T-helper 17 cell (primary cell): Measurements from ENCODE around the gene STAT6. TPM values are rescaled to one million over a fixed set of nuclear protein-coding genes. Genes with fewer than 3 reads are reported as not detected.
"Not testable (repeated sequence)": the region's sequence is repeated elsewhere in the genome, so short reads cannot be mapped to it uniquely, and the experiment has no call there.

ENCODE experiments used
- ATAC-seq: fragments of 150-1000 bp; cut with Tn5 transposase; 2 replicates; pipeline ENCODE4 v1.10.0; 2021; ENCODE audit warnings: mild to moderate bottlenecking, moderate library complexity
- DNase-seq, 3 donors: peaks; one replicate each; pipeline versions ENCODE4 v3.0.0 to v3.0.0-alpha.2; 2020 to 2021
- H3K9me3 ChIP-seq: one replicate; pipeline ENCODE4 v1.7.0; 2013; ENCODE audit warnings: low read length, mild to moderate bottlenecking; ENCODE audit not compliant: control insufficient read depth, poor library complexity, severe bottlenecking
- H3K27ac Mint-ChIP-seq: one replicate; pipeline ENCODE4 v1.8.0; 2022; ENCODE audit warnings: mild to moderate bottlenecking, moderate library complexity, mixed read lengths
- H3K27me3 Mint-ChIP-seq: one replicate; pipeline ENCODE4 v1.8.0; 2022; ENCODE audit warnings: mixed read lengths
- H3K36me3 Mint-ChIP-seq: one replicate; pipeline ENCODE4 v1.8.0; 2022; ENCODE audit warnings: low read depth, mixed read lengths
- H3K4me1 Mint-ChIP-seq: one replicate; pipeline ENCODE4 v1.8.0; 2022; ENCODE audit warnings: mild to moderate bottlenecking, mixed read lengths
- H3K4me3 Mint-ChIP-seq: one replicate; pipeline ENCODE4 v1.8.0; 2022; ENCODE audit warnings: mild to moderate bottlenecking, moderate library complexity, mixed read lengths
- total RNA-seq, 4 donors: library from RNA in 2 of 4; stranded (reverse) in 2 of 4; gene quantifications; one replicate each; pipeline ENCODE4 v1.2.3 and lab custom pipeline; 2022 to 2026

STAT6 gene
- total RNA-seq, 2 donors from 2014 or later: 205 to 253 TPM

DNA sequence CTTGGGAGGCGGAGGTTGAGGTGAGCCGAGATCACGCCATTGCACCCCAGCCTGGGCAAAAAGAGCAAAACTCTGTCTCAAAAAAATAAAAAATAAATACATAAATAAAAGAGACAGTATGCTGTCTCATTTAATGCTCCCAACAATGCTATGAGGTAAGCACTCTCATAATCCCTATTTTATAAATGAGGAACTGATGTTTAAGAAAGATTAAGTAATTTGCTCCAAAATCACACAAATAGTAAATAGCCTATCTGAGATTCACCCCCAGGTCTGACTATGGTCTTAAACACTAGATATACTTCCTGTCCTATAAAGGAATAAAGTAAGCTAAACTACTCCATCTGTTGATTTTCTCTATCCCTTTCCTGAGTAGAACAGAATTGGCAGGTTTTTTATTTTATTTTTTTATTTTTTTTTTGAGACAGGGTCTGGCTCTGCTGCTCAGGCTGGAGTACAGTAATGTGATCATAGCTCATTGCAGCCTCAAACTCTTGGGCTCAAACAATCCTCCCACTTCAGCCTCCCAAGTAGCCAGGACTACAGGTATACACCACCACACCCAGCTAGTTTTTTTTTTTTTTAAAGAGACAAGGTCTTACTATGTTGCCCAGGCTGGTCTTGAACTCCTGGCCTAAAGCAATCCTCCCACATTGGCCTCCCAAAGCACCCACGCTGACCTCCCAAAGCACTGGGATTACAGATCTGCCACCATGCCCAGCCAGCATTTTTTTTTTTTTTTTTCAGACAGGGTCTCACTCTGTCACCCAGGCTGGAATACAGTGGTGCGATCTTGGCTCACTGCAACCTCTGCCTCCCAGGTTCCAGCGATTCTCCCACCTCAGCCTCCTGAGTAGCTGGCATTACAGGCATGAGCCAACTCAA lies 37.4 kb downstream of the STAT6 start:
- not testable (repeated sequence) for H3K27me3 Mint-ChIP-seq, H3K9me3 ChIP-seq, ATAC-seq, H3K4me3 Mint-ChIP-seq, DNase-seq, H3K36me3 Mint-ChIP-seq
- Mint-ChIP-seq H3K4me1 (peaks cover 21% of the 10 kb centered on the region), H3K27ac (peak overlapping the region; percentile 59)

DNA sequence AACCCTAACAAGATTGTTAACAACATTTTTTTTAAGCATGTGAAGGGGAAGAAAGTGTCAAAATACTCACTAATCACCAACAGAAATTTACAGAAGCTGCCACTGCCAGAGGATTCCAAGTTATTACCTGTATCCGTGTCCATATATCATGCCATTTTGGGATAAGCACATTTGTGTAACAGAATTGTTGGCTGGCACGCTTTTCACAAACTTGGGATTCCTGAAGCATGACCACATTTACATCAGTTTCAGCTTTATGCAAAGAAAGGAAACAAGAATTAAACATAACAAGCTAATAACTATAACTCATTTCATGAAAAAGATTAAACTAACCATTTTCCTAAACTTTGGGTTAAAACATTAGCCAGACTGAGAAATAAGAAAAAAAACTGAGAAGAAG lies 38.5 kb downstream of the STAT6 start:
- ATAC-seq (no peak), DNase-seq (no peak)
- H3K9me3 ChIP-seq: no peaks in the 10 kb centered on the region
- Mint-ChIP-seq H3K27me3 (no peaks in the 10 kb centered on the region), H3K27ac (no peak overlapping the region), H3K36me3 (peaks cover 3% of the 10 kb centered on the region), H3K4me1 (peaks cover 13% of the 10 kb centered on the region), H3K4me3 (no peak overlapping the region)

DNA sequence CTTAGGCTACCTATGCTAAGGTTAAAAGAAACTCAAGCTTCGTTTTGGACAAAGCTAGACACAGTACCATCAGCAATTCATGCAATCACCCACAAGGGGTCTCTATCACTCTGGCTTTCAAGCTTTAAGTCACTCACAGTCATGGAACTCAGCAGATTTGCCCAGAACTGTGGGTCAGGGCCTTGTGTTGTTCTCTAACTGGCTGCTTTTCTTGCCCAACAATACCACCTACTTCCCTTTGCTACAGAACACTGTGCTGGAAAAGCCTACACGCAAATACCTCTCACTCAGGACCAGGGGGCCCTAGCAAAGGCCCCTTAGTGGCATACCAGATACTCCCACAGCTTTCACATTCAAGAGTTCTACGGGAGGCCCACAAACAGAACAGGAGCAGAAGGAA lies 41.6 kb downstream of the STAT6 start:
- Mint-ChIP-seq H3K4me3 (peak overlapping the region; percentile 25), H3K36me3 (peaks cover 3% of the 10 kb centered on the region), H3K27ac (peak overlapping the region; percentile 86), H3K4me1 (peaks cover 14% of the 10 kb centered on the region), H3K27me3 (no peaks in the 10 kb centered on the region)
- DNase-seq (peak in 2 of 3 donors; percentile 29 to 44), ATAC-seq (peak; percentile 100)
- no peaks in the 10 kb centered on the region for H3K9me3 ChIP-seq

DNA sequence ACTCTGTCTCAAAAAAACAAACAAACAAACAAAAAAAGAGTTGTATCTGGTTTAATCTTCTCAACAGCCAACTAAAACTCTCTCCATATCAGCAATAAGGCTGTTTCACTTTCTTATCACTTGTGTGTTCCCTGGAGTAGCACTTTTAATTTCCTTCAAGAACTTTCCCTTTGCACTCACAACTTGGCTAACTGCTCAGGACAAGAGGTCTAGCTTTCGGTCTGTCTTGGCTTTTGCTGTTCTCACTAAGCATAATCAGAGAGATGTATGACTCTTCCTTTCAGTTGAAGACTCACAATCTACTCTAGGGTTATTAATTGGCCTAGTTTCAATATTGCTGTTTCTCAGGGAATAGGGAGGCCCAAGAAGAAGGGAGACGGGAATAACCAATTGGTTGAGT lies 44.9 kb downstream of the STAT6 start:
- ATAC-seq (no peak), DNase-seq (no peak)
- Mint-ChIP-seq H3K4me1 (peaks cover 16% of the 10 kb centered on the region), H3K27me3 (no peaks in the 10 kb centered on the region), H3K36me3 (peaks cover 3% of the 10 kb centered on the region), H3K4me3 (no peak overlapping the region), H3K27ac (peak overlapping the region; percentile 94)
- H3K9me3 ChIP-seq: no peaks in the 10 kb centered on the region

DNA sequence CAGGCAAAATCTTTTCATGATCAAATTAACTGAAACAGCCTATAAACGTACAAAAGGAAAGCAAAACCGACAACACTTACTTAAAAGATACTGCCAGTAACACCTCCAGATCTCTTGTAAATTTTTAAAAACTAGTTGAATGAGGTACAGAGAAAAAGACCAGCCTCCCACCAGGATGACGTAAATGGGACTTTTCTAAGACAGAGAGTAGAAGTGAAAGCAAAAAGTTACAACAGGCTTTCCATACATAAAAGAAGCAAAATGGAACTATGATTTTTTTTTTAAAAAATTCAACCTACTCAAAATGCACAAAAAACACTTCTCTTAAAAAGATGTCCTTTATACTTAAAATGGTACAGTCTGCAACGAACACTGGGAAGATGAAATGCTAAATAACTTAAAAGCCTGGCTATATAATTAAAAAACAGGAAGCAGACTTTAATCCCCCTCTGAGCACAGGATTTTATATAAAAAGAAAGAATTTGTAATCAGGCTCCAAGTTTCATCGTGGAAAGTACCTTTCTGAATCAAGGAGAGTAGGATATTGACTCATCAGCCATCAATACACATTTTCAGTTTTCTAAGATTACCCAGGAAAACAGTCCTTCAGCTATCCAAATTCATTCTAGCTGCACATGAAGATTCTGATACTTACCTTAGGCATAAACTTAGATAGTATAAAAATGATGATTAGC lies 47.0 kb downstream of the STAT6 start:
- H3K27me3 Mint-ChIP-seq: no peaks in the 10 kb centered on the region
- DNase-seq (no peak), ATAC-seq (peak; percentile 97)
- H3K4me1 Mint-ChIP-seq: peaks cover 8% of the 10 kb centered on the region
- peak overlapping the region; percentile 94 for H3K27ac Mint-ChIP-seq
- H3K36me3 Mint-ChIP-seq: peaks cover 3% of the 10 kb centered on the region
- no peaks in the 10 kb centered on the region for H3K9me3 ChIP-seq
- H3K4me3 Mint-ChIP-seq: peak overlapping the region; percentile 78

DNA sequence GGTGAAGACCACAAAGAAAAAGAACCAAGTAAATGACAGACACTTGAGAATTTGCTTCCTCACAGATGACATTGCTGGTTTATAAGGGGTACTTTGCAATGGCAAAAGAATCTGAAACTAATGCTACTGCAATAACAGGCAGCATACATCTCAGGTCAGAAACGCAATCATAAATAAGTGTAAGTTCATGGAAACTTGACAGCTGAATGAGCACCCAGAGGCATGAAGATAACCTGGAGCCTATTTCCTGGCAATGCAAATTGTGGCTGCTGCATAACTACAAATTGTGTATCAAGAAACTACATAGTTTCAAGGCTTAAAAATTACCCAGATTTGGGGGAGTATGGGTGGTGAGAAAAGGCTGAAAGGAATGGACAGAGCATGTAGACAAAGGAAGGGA lies 52.7 kb downstream of the STAT6 start:
- peaks cover 3% of the 10 kb centered on the region for H3K4me1 Mint-ChIP-seq
- peaks cover 4% of the 10 kb centered on the region for H3K36me3 Mint-ChIP-seq
- no peak overlapping the region for H3K4me3 Mint-ChIP-seq
- DNase-seq (no peak), ATAC-seq (no peak)
- H3K9me3 ChIP-seq: no peaks in the 10 kb centered on the region
- no peaks in the 10 kb centered on the region for H3K27me3 Mint-ChIP-seq
- no peak overlapping the region for H3K27ac Mint-ChIP-seq

DNA sequence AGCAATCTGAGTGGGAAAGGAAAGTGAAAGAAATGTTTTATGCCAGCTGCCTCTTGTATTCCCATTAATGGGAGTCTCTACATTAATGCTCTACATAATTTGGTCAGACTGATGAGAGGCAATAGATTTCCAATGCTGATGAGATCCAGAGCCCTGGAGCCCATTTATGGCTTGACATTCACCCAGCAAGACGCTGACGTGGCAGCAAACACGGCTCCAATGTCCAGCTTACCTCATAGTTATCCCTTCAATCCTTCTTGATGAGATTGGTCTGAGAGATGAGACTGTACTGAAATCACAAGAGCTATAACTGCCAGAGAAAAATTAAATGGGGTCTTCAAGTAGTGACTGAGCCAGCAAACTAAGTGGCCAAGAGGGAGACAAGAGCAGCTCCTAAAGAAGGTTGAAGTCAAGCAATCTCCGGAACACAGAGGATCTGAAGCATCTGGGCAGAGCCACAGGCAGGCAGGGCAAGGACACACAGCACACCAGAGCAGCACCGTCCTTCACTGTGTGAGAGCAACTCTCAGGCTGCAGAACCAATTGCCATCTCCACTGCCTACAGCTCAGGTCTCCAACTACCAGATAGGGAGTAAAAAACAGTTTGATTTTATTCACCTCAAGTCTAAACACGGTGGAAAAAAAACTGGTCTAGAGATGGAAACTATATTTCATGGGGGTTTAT lies 54.0 kb downstream of the STAT6 start:
- H3K4me3 Mint-ChIP-seq: no peak overlapping the region
- ATAC-seq (no peak), DNase-seq (no peak)

DNA sequence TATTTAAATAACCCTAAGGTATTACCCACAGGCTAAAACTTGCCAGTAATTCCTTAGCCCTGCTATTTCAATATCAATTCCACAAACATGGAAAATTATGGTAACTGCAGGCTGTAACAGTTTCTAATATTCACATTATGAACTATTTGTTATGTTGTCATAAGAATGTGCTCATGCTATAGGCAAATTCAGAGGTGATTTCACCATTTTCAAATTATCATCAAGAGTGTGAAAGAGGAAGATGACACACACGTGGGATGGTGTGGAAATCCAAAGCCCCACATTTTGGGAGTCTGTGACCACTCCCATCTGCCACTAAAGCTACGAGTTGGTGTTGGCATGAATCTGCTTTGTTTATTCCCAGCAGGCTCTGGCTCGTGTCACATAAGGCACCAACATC lies 55.3 kb downstream of the STAT6 start:
- H3K9me3 ChIP-seq: no peaks in the 10 kb centered on the region
- Mint-ChIP-seq H3K4me1 (peaks cover 3% of the 10 kb centered on the region), H3K36me3 (peaks cover 4% of the 10 kb centered on the region), H3K4me3 (no peak overlapping the region), H3K27ac (no peak overlapping the region), H3K27me3 (no peaks in the 10 kb centered on the region)
- ATAC-seq (no peak), DNase-seq (no peak)

More for the DNA sequence above, 54.0 kb downstream of the STAT6 start:
- Mint-ChIP-seq H3K36me3 (peaks cover 4% of the 10 kb centered on the region), H3K4me1 (peaks cover 3% of the 10 kb centered on the region), H3K27ac (no peak overlapping the region), H3K27me3 (no peaks in the 10 kb centered on the region)
- H3K9me3 ChIP-seq: no peaks in the 10 kb centered on the region

DNA sequence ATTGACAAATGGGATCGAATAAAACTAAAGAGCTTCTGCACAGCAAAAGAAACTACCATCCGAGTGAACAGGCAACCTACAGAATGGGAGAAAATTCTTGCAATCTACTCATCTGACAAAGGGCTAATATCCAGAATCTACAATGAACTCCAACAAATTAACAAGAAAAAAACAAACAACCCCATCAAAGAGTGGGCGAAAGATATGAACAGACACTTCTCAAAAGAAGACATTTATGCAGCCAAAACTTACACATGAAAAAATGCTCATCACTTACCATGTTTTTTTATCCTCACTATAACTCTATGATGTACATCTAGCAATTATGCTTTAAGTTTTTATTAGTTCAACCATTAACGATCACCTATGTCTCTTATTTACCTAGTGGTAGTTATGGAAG lies 57.3 kb downstream of the STAT6 start:
- not testable (repeated sequence) for H3K9me3 ChIP-seq, H3K27me3 Mint-ChIP-seq, H3K4me3 Mint-ChIP-seq, ATAC-seq, H3K4me1 Mint-ChIP-seq, H3K36me3 Mint-ChIP-seq, H3K27ac Mint-ChIP-seq, DNase-seq

DNA sequence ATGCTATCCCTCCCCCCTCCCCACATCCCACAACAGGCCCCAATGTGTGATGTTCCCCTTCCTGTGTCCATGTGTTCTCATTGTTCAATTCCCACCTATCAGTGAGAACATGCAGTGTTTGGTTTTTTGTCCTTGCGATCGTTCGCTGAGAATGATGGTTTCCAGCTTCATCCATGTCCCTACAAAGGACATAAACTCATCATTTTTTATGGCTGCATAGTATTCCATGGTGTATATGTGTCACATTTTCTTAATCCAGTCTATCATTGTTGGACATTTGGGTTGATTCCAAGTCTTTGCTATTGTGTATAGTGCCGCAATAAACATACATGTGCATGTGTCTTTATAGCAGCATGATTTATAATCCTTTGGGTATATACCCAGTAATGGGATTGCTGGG lies 58.0 kb downstream of the STAT6 start:
- not testable (repeated sequence) for H3K27me3 Mint-ChIP-seq, ATAC-seq, H3K27ac Mint-ChIP-seq, H3K36me3 Mint-ChIP-seq, DNase-seq, H3K9me3 ChIP-seq, H3K4me3 Mint-ChIP-seq, H3K4me1 Mint-ChIP-seq

DNA sequence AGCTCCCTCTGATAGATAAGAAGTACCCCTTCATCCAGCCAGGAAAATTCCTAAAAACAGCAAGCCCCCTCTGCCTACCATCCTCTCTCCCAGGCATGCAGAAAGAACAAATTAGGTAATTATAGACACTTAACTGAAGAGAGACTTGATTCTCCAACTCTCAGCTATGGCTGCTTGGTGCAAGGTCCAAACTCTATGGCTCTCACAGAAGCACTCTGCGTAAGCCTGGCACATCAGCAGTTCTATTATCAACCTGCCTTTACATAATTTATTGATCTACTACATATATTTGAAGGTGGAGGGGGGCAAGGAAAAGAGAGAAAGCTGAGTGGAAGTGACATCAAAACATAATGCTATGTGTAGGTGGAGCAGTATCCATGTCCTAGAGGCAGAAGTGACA lies 60.2 kb downstream of the STAT6 start:
- Mint-ChIP-seq H3K36me3 (peaks cover 2% of the 10 kb centered on the region), H3K27ac (no peak overlapping the region), H3K27me3 (peaks cover 4% of the 10 kb centered on the region), H3K4me1 (peaks cover 16% of the 10 kb centered on the region), H3K4me3 (no peak overlapping the region)
- H3K9me3 ChIP-seq: no peaks in the 10 kb centered on the region
- DNase-seq (no peak), ATAC-seq (no peak)

DNA sequence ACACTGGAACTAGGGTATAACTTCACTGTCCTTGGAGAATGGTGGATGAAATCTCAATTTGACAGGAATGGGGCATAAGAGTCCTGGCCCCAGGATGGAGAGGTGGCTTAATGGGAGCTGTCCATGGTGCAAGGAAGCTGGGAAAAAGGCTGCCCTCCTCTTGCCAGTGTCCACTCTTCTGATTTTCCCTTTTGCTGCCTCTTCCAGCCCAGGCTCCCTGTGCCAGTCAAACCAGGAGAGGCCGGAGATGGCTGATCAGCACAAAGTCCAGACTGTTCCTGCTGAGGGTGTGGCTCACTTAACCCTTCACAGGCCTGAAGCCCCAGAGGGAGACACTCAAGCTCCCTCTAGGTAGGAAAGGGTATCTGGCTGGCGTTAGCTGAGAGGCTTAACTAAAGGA lies 61.3 kb downstream of the STAT6 start, which contains the start of gene MYO1A:
Gene MYO1A, minus strand, starts transcription at position 240 of the 400 bp plus-strand sequence. CDS start 1,806 bp downstream, outside the sequence.
- H3K4me3 Mint-ChIP-seq: no peak within 1 kb of the TSS
- H3K27me3 Mint-ChIP-seq: peaks cover 14% of the 10 kb centered on the region
- H3K27ac Mint-ChIP-seq: no peak within 1 kb of the TSS
- H3K36me3 Mint-ChIP-seq: peaks cover 2% of the 10 kb centered on the region
- ATAC-seq (no peak), DNase-seq (no peak)
- H3K9me3 ChIP-seq: no peaks in the 10 kb centered on the region
- peaks cover 18% of the 10 kb centered on the region for H3K4me1 Mint-ChIP-seq

DNA sequence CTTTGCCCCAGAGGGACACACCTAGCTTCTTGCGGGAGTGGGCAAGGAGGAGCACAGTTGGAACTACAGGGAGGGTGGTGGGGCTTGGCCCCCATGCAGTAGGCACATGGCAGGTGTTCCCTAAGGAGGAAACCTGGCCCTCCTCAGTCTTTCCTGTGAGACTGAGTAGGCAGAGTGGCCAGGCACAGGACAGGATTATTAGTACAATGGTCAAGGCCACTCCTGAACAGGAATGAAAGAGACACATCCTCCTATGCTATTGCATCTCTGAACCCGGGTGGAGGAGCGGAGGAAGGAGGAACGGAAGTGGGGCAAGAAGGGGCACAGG lies 62.1 kb downstream of the STAT6 start:
- Mint-ChIP-seq H3K27me3 (peaks cover 14% of the 10 kb centered on the region), H3K4me3 (no peak overlapping the region), H3K27ac (no peak overlapping the region), H3K36me3 (peaks cover 2% of the 10 kb centered on the region), H3K4me1 (peaks cover 18% of the 10 kb centered on the region)
- H3K9me3 ChIP-seq: no peaks in the 10 kb centered on the region
- DNase-seq (no peak), ATAC-seq (no peak)
